IMR-90 (cell line): Measurements from ENCODE around the gene EML3. TPM values are rescaled to one million over a fixed set of nuclear protein-coding genes. Genes with fewer than 3 reads are reported as not detected.
A peak's percentile ranks its signal among the peaks of the same experiment; 100 is the strongest.

Experiments used
- ATAC-seq: fragments of 200-7000 bp; cut with Tn5 transposase; 2 replicates; pipeline ENCODE4 v1.9.1; 2020; ENCODE audit warnings: low read depth, mild to moderate bottlenecking, moderate library complexity
- BruUV-seq: library from RNA; stranded (reverse); fragments of 400-500 nt; replicated peaks from 2 replicates; lab custom pipeline; 2021; lab: Mats Ljungman, UMichigan
- CTCF ChIA-PET: fragments of 300-600 bp; formaldehyde crosslinking; extraction: SDS; loops from one replicate; lab custom pipeline; 2021; ENCODE audit warnings: antibody characterized with exemption; lab: Yijun Ruan, JAX
- POLR2A ChIA-PET: fragments of 300-600 bp; sonication (Branson Sonifier 250); formaldehyde crosslinking; loops from one replicate; lab custom pipeline; 2022; ENCODE audit warnings: antibody characterized with exemption; ENCODE audit not compliant: unreplicated experiment; lab: Charles Lee
- DNase-seq: peaks from one replicate; pipeline ENCODE4 v3.0.0; 2013
- H2AFZ ChIP-seq: replicated peaks from 2 replicates; pipeline ENCODE3; 2013; ENCODE audit warnings: low read length, mild to moderate bottlenecking; ENCODE audit not compliant: poor library complexity
- H2AK5ac ChIP-seq: 2 replicates; pipeline ENCODE4 v1.6.1; 2013; ENCODE audit warnings: low read depth, low read length, inconsistent platforms
- H2AK9ac ChIP-seq: replicated peaks from 2 replicates; pipeline ENCODE3; 2013; ENCODE audit warnings: mild to moderate bottlenecking, low read depth, low read length, moderate library complexity; ENCODE audit not compliant: poor library complexity
- H2BK120ac ChIP-seq: 2 replicates; pipeline ENCODE4 v1.6.1; 2013; ENCODE audit warnings: low read depth, low read length, inconsistent platforms
- H2BK15ac ChIP-seq: 3 replicates; pipeline ENCODE4 v1.6.1; 2013; ENCODE audit warnings: low read depth, low read length, inconsistent platforms
- H2BK20ac ChIP-seq: 2 replicates; pipeline ENCODE4 v1.6.1; 2013; ENCODE audit warnings: low read depth, mild to moderate bottlenecking, inconsistent platforms, low read length, moderate library complexity
- H2BK5ac ChIP-seq: 2 replicates; pipeline ENCODE4 v1.6.1; 2013; ENCODE audit warnings: mild to moderate bottlenecking, low read depth, low read length, inconsistent platforms; ENCODE audit not compliant: poor library complexity, severe bottlenecking
- H3K14ac ChIP-seq: replicated peaks from 2 replicates; pipeline ENCODE4 v1.6.1; 2013; ENCODE audit warnings: low read depth, low read length, inconsistent platforms
- H3K18ac ChIP-seq: 2 replicates; pipeline ENCODE4 v1.6.1; 2013; ENCODE audit warnings: low read depth, low read length, control low read depth
- H3K23ac ChIP-seq: 2 replicates; pipeline ENCODE4 v1.6.1; 2013; ENCODE audit warnings: low read depth, low read length, inconsistent platforms
- H3K27ac ChIP-seq: 2 replicates; pipeline ENCODE4 v1.5.1; 2013; ENCODE audit warnings: mild to moderate bottlenecking, control low read depth, low read length; ENCODE audit not compliant: insufficient read depth
- H3K27me3 ChIP-seq: 2 replicates; pipeline ENCODE4 v1.6.1; 2013; ENCODE audit warnings: low read length; ENCODE audit not compliant: control insufficient read depth, insufficient read depth
- H3K36me3 ChIP-seq: 2 replicates; pipeline ENCODE4 v1.6.1; 2013; ENCODE audit warnings: low read length, mixed read lengths; ENCODE audit not compliant: control insufficient read depth, insufficient read depth
- H3K4ac ChIP-seq: 2 replicates; pipeline ENCODE4 v1.6.1; 2013; ENCODE audit warnings: low read depth, low read length, inconsistent platforms
- H3K4me1 ChIP-seq: 2 replicates; pipeline ENCODE4 v1.6.1; 2013; ENCODE audit warnings: low read length, mixed read lengths; ENCODE audit not compliant: control insufficient read depth, insufficient read depth
- H3K4me2 ChIP-seq: 2 replicates; pipeline ENCODE4 v1.6.1; 2013; ENCODE audit warnings: low read depth, mild to moderate bottlenecking, control low read depth, low read length, moderate library complexity
- H3K4me3 ChIP-seq: 2 replicates; pipeline ENCODE4 v1.5.1; 2013; ENCODE audit warnings: low read depth, mild to moderate bottlenecking, control low read depth, low read length, moderate library complexity; ENCODE audit not compliant: insufficient read depth
- H3K56ac ChIP-seq: 2 replicates; pipeline ENCODE4 v1.6.1; 2013; ENCODE audit warnings: low read length, inconsistent platforms; ENCODE audit not compliant: insufficient read depth; ENCODE audit errors: extremely low read depth
- H3K79me1 ChIP-seq, 2 experiments: 2 replicates each; pipeline ENCODE4 v1.6.1; 2013; ENCODE audit warnings: low read length in 2 of 2, inconsistent platforms in 1 of 2, low read depth in 1 of 2
- H3K9ac ChIP-seq: 2 replicates; pipeline ENCODE4 v1.6.1; 2013; ENCODE audit warnings: low read depth, low read length, control low read depth
- H3K9me1 ChIP-seq: 2 replicates; pipeline ENCODE4 v1.6.1; 2013; ENCODE audit warnings: low read length, inconsistent platforms; ENCODE audit not compliant: insufficient read depth
- H3K9me3 ChIP-seq: 2 replicates; pipeline ENCODE4 v1.6.1; 2013; ENCODE audit warnings: low read length; ENCODE audit not compliant: control insufficient read depth, insufficient read depth
- H4K20me1 ChIP-seq: 2 replicates; pipeline ENCODE4 v1.6.1; 2013; ENCODE audit warnings: low read length, inconsistent platforms; ENCODE audit not compliant: insufficient read depth
- H4K5ac ChIP-seq: 2 replicates; pipeline ENCODE4 v1.6.1; 2013; ENCODE audit warnings: mild to moderate bottlenecking, low read depth, low read length, control low read depth
- H4K8ac ChIP-seq, 2 experiments: 2 replicates each; pipeline ENCODE4 v1.6.1; 2013; ENCODE audit warnings: low read depth in 2 of 2, low read length in 2 of 2, control low read depth in 1 of 2, inconsistent platforms in 1 of 2
- H4K91ac ChIP-seq: 2 replicates; pipeline ENCODE4 v1.6.1; 2013; ENCODE audit warnings: low read depth, low read length, inconsistent platforms; ENCODE audit not compliant: insufficient read depth
- BHLHE40 ChIP-seq: fragments of 150-350 bp; IDR thresholded peaks from 2 replicates; pipeline ENCODE4 v1.6.1; 2016; ENCODE audit warnings: mild to moderate bottlenecking, low read depth, low read length
- CEBPB ChIP-seq: IDR thresholded peaks from 2 replicates; pipeline ENCODE4 v1.6.1; 2012; ENCODE audit warnings: low read depth, low read length, improper control_type of control experiment
- FOS ChIP-seq: fragments of 150-350 bp; IDR thresholded peaks from 2 replicates; pipeline ENCODE4 v1.6.1; 2016; ENCODE audit warnings: low read depth, low read length
- MAFK ChIP-seq: IDR thresholded peaks from 2 replicates; pipeline ENCODE4 v1.6.1; 2012; ENCODE audit warnings: low read depth, low read length, improper control_type of control experiment
- MAZ ChIP-seq: IDR thresholded peaks from 2 replicates; pipeline ENCODE4 v1.6.1; 2012; ENCODE audit warnings: low read depth, mild to moderate bottlenecking, low read length, improper control_type of control experiment, moderate library complexity, borderline replicate concordance
- MXI1 ChIP-seq: IDR thresholded peaks from 2 replicates; pipeline ENCODE4 v1.6.1; 2012; ENCODE audit warnings: low read depth, mild to moderate bottlenecking, low read length, moderate library complexity, borderline replicate concordance
- NFE2L2 ChIP-seq: fragments of 150-350 bp; IDR thresholded peaks from 2 replicates; pipeline ENCODE4 v1.6.1; 2016; ENCODE audit warnings: low read depth, mild to moderate bottlenecking, low read length
- RAD21 ChIP-seq: IDR thresholded peaks from 2 replicates; pipeline ENCODE4 v1.6.1; 2012; ENCODE audit warnings: low read length, improper control_type of control experiment
- RCOR1 ChIP-seq: IDR thresholded peaks from 2 replicates; pipeline ENCODE4 v1.6.1; 2012; ENCODE audit warnings: mild to moderate bottlenecking, low read length, improper control_type of control experiment; ENCODE audit not compliant: insufficient replicate concordance
- RFX5 ChIP-seq: IDR thresholded peaks from 2 replicates; pipeline ENCODE4 v1.8.0; 2012; ENCODE audit warnings: low read depth, mild to moderate bottlenecking, low read length, moderate library complexity
- SMC3 ChIP-seq: fragments of 150-350 bp; IDR thresholded peaks from 2 replicates; pipeline ENCODE4 v1.6.1; 2016; ENCODE audit warnings: low read depth, mild to moderate bottlenecking, antibody characterized with exemption, low read length, moderate library complexity
- WGBS, 2 experiments: methylation state at CpG; one replicate each; pipeline versions ENCODE4 v1.1.5 to v1.1.7; 2013; ENCODE audit warnings: missing lambda C conversion rate in 2 of 2; ENCODE audit not compliant: insufficient read length in 1 of 2; ENCODE audit errors: extremely low coverage in 2 of 2; 5-methylcytosine and 5-hydroxymethylcytosine counted together
- dilution Hi-C: fragments of 300-500 bp; cut with HindIII; formaldehyde crosslinking; loops from one replicate; pipeline ENCODE4 v1.14.3; 2018; ENCODE audit warnings: low sequenced_read_pairs; ENCODE audit not compliant: unreplicated experiment
- in situ Hi-C: fragments of 300-500 bp; cut with MboI; formaldehyde crosslinking; loops from 3 replicates; pipeline ENCODE4 v1.14.3; 2019; ENCODE audit warnings: low sequenced_read_pairs, inconsistent platforms, mixed read lengths
- intact Hi-C: fragments of 100-400 bp; cut with micrococcal nuclease; formaldehyde crosslinking; loops from 2 replicates; pipeline ENCODE4 v1.10.0; 2022
- polyA plus RNA-seq, 3 experiments: library from polyadenylated mRNA; depleted of rRNA; stranded (reverse); fragments of >200 nt; gene quantifications; 2 replicates each; pipeline ENCODE4 v1.2.3, GENCODE V29; 2012; ENCODE audit warnings: low replicate concordance in 1 of 3
- total RNA-seq: library from RNA; depleted of rRNA; stranded (reverse); fragments of >200 nt; gene quantifications from 2 replicates; pipeline ENCODE4 v1.2.3, GENCODE V29; 2012
- TF ChIP-seq, protein P1 (sequence below): fragments of 150-350 bp; IDR thresholded peaks from 2 replicates; pipeline ENCODE4 v1.6.1; 2016; ENCODE audit warnings: low read depth, mild to moderate bottlenecking, low read length, moderate library complexity, borderline replicate concordance
- TF ChIP-seq, protein P2 (sequence below): conservative IDR thresholded peaks from 2 replicates; pipeline ENCODE4 v1.5.1; 2012; ENCODE audit warnings: mild to moderate bottlenecking, low read depth, low read length, improper control_type of control experiment
- TF ChIP-seq, protein P3 (sequence below): fragments of 150-350 bp; IDR thresholded peaks from 2 replicates; pipeline ENCODE4 v1.6.1; 2017; ENCODE audit warnings: mild to moderate bottlenecking, antibody characterized with exemption, low read length, low read depth

The EML3 gene
- total and polyA plus RNA-seq, 2 of the 4 experiments (the other 2 are of a cell fraction): 5.0 to 24.7 TPM

DNA sequence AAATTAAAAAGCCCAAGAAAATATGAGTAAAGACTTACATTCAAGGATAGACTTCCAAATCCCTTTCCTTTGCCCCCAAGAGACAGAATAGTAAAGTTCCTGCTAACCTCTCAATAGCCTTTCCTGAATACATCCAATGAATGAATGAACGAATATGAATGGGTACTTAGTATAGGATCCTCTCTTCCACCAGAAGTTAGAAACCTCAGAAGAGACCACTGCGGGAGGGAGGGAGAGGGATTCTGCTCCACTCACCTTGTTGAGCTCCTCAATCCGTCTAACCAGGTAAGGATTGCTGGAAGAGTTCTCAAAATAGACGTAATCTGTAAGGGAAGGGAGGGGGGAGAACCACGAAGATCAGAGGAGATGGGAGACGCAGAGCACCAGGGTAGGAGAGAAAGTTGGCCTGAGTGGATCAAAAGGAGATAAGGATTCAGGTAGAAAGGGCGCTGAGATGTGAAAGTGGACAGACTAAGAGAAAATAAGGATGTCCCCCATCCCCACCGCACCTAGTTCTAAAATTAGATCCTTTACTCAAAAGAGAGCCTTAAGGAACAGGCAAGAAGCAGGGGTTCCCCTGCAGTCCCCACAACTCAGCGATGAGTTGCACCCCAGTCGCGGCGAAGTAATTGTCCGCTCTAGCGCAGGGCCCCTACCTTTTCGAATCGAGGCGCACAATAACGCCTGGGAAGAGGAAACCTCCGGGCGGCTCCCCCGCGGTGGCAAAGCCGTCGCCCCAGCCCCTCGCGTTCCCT is 12.0 kb downstream of the EML3 start:
- dilution Hi-C loops (no loop called here), in situ Hi-C loops (no loop called here), intact Hi-C loops (no loop called here)
- CTCF ChIA-PET: no interaction called here
- Histone ChIP-seq H3K23ac (peak overlapping the region; percentile 91), H2BK5ac (peak overlapping the region; percentile 92), H3K27me3 (no peaks in the 10 kb centered on the region), H2BK20ac (no peak overlapping the region), H3K4me3 (peak overlapping the region; percentile 87), H4K91ac (peak overlapping the region; percentile 74), H4K20me1 (peaks cover 17% of the 10 kb centered on the region; the same call in 1 of the 2 replicates), H4K5ac (peak overlapping the region; percentile 16), H2AK9ac (peak overlapping the region; percentile 99), H3K56ac (peak overlapping the region; percentile 90), H3K9ac (peak overlapping the region; percentile 90), H3K9me3 (no peaks in the 10 kb centered on the region), H2AK5ac (peak overlapping the region; percentile 72), H3K18ac (peak overlapping the region; percentile 33; the same call in 1 of the 2 replicates), H2BK15ac (no peak overlapping the region), H2BK120ac (peak overlapping the region; percentile 34; the same call in 1 of the 2 replicates), H3K14ac (peak overlapping the region; percentile 80), H3K27ac (peak overlapping the region; percentile 97), H2AFZ (peak overlapping the region; percentile 87), H3K4me2 (peak overlapping the region; percentile 91), H3K36me3 (peaks cover 39% of the 10 kb centered on the region), H3K79me1 (peaks cover 15 to 49% of the 10 kb centered on the region in 2 experiments), H4K8ac (peak overlapping the region; percentile 32 to 83; a peak in 3 of 4 replicates), H3K4ac (peak overlapping the region; percentile 86), H3K9me1 (peaks cover 5% of the 10 kb centered on the region), H3K4me1 (peaks cover 7% of the 10 kb centered on the region)
- no TSS peak for BruUV-seq
- DNase-seq (no peak), ATAC-seq (no peak)
- POLR2A ChIA-PET: interaction anchor here (1.4 to 1.7 kb wide), 2 partner anchors 9 to 65 kb away, joined by 3 to 7 read pairs; partner anchors contain the start of genes C11orf98, CSKMT and TUT1
- 0% methylated on average over 4 of the region's 26 CpGs; no CpG with 5 or more reads in 1 of the 2 experiments for WGBS, 2 experiments
- TF ChIP-seq CEBPB: no peak
- no peak for TF ChIP-seq NFE2L2
- TF ChIP-seq RCOR1: no peak
- TF ChIP-seq, protein P1, sequence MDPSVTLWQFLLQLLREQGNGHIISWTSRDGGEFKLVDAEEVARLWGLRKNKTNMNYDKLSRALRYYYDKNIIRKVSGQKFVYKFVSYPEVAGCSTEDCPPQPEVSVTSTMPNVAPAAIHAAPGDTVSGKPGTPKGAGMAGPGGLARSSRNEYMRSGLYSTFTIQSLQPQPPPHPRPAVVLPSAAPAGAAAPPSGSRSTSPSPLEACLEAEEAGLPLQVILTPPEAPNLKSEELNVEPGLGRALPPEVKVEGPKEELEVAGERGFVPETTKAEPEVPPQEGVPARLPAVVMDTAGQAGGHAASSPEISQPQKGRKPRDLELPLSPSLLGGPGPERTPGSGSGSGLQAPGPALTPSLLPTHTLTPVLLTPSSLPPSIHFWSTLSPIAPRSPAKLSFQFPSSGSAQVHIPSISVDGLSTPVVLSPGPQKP: no peak
- TF ChIP-seq, protein P2, sequence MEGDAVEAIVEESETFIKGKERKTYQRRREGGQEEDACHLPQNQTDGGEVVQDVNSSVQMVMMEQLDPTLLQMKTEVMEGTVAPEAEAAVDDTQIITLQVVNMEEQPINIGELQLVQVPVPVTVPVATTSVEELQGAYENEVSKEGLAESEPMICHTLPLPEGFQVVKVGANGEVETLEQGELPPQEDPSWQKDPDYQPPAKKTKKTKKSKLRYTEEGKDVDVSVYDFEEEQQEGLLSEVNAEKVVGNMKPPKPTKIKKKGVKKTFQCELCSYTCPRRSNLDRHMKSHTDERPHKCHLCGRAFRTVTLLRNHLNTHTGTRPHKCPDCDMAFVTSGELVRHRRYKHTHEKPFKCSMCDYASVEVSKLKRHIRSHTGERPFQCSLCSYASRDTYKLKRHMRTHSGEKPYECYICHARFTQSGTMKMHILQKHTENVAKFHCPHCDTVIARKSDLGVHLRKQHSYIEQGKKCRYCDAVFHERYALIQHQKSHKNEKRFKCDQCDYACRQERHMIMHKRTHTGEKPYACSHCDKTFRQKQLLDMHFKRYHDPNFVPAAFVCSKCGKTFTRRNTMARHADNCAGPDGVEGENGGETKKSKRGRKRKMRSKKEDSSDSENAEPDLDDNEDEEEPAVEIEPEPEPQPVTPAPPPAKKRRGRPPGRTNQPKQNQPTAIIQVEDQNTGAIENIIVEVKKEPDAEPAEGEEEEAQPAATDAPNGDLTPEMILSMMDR: no peak
- TF ChIP-seq RFX5: no peak
- no peak for TF ChIP-seq SMC3
- no peak for TF ChIP-seq BHLHE40
- no peak for TF ChIP-seq RAD21
- no peak for TF ChIP-seq MAFK
- no peak for TF ChIP-seq MXI1
- TF ChIP-seq, protein P3, sequence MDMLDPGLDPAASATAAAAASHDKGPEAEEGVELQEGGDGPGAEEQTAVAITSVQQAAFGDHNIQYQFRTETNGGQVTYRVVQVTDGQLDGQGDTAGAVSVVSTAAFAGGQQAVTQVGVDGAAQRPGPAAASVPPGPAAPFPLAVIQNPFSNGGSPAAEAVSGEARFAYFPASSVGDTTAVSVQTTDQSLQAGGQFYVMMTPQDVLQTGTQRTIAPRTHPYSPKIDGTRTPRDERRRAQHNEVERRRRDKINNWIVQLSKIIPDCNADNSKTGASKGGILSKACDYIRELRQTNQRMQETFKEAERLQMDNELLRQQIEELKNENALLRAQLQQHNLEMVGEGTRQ: no peak
- no peak for TF ChIP-seq FOS
- TF ChIP-seq MAZ: no peak
